ENCODE results near the gene MEGF6. TPM values are rescaled to one million over a fixed set of nuclear protein-coding genes. Genes with fewer than 3 reads are reported as not detected.
A peak's percentile ranks its signal among the peaks of the same experiment; 100 is the strongest.

The MEGF6 gene
- total RNA-seq, 1 donor from 2014 or later, result 194 TPM

- no peak overlapping the region for H3K27ac ChIP-seq
- H3K27me3 ChIP-seq, result peaks cover 9% of the 10 kb centered on the region
- H3K4me3 ChIP-seq, result no peak overlapping the region
- H3K36me3 ChIP-seq, result no peaks in the 10 kb centered on the region
- no peak for DNase-seq (ENCODE audit: low spot score in 2 of 2)
- H3K9me3 ChIP-seq, result no peaks in the 10 kb centered on the region
- no peak for TF ChIP-seq CTCF (IDR thresholded peaks at IDR 0.05)
- intact Hi-C loops (cut with DNase I), result no loop called here
- H3K4me1 ChIP-seq, result no peaks in the 10 kb centered on the region
Observed at GRCh38 chr1:3474016-3474415, 137.3 kb downstream of the MEGF6 start.

- DNase-seq (ENCODE audit: low spot score in 2 of 2), result no peak
- H3K27ac ChIP-seq, result no peak overlapping the region
- intact Hi-C loops (cut with DNase I), result no loop called here
- no peak overlapping the region for H3K4me3 ChIP-seq
- H3K9me3 ChIP-seq, result no peaks in the 10 kb centered on the region
- TF ChIP-seq CTCF (IDR thresholded peaks at IDR 0.05), result no peak
- H3K27me3 ChIP-seq, result peaks cover 9% of the 10 kb centered on the region
- no peaks in the 10 kb centered on the region for H3K36me3 ChIP-seq
- no peaks in the 10 kb centered on the region for H3K4me1 ChIP-seq
Observed at GRCh38 chr1:3473381-3473844, 137.9 kb downstream of the MEGF6 start.

GRCh38 chr1:3472906-3473305 lies 138.4 kb downstream of the MEGF6 start:
- no peak for DNase-seq (ENCODE audit: low spot score in 2 of 2)
- H3K9me3 ChIP-seq, result no peaks in the 10 kb centered on the region
- no peaks in the 10 kb centered on the region for H3K4me1 ChIP-seq
- H3K27ac ChIP-seq, result no peak overlapping the region
- H3K27me3 ChIP-seq, result peaks cover 9% of the 10 kb centered on the region
- H3K36me3 ChIP-seq, result no peaks in the 10 kb centered on the region
- no peak for TF ChIP-seq CTCF (IDR thresholded peaks at IDR 0.05)
- intact Hi-C loops (cut with DNase I), result no loop called here
- H3K4me3 ChIP-seq, result no peak overlapping the region

GRCh38 chr1:3472088-3472850 lies 139.0 kb downstream of the MEGF6 start:
- no peak overlapping the region for H3K27ac ChIP-seq
- no peak for TF ChIP-seq CTCF (IDR thresholded peaks at IDR 0.05)
- intact Hi-C loops (cut with DNase I), result no loop called here
- H3K27me3 ChIP-seq, result peaks cover 9% of the 10 kb centered on the region
- no peak for DNase-seq (ENCODE audit: low spot score in 2 of 2)
- no peaks in the 10 kb centered on the region for H3K4me1 ChIP-seq
- no peaks in the 10 kb centered on the region for H3K9me3 ChIP-seq
- H3K4me3 ChIP-seq, result no peak overlapping the region
- no peaks in the 10 kb centered on the region for H3K36me3 ChIP-seq

GRCh38 chr1:3471356-3472087 lies 139.8 kb downstream of the MEGF6 start:
- no peaks in the 10 kb centered on the region for H3K36me3 ChIP-seq
- no peak overlapping the region for H3K4me3 ChIP-seq
- no peaks in the 10 kb centered on the region for H3K4me1 ChIP-seq
- peak in 1 of 3 experiments; percentile 17 for TF ChIP-seq CTCF (IDR thresholded peaks at IDR 0.05)
- peaks cover 5% of the 10 kb centered on the region for H3K27me3 ChIP-seq
- no peaks in the 10 kb centered on the region for H3K9me3 ChIP-seq
- no peak overlapping the region for H3K27ac ChIP-seq
- intact Hi-C loops (cut with DNase I), result no loop called here
- DNase-seq (ENCODE audit: low spot score in 2 of 2), result no peak

All from ascending aorta (tissue), 2 donors.